ENCODE measurements around the gene ZDHHC14.

DNA sequence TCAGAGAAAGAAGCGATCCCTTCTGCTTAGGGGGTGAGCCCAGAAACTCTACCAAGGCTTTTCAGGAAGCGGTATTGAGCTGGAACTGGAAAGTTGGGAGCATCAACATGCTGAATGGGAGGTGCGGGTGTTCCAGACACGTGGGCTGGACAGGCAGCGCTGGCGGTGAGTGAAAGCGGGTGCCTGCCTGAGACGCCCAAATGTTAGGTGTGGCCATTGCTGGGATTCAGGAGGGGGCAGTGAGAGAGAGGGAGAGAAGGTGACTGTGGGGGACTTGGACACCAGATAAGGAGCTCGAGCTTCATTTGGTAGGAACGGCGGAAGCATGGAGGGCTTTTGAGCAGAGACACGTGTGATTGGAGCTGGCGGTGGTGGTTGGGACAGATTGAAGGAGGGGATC lies 157.7 kb downstream of the ZDHHC14 start:
- TF ChIP-seq, protein P1, sequence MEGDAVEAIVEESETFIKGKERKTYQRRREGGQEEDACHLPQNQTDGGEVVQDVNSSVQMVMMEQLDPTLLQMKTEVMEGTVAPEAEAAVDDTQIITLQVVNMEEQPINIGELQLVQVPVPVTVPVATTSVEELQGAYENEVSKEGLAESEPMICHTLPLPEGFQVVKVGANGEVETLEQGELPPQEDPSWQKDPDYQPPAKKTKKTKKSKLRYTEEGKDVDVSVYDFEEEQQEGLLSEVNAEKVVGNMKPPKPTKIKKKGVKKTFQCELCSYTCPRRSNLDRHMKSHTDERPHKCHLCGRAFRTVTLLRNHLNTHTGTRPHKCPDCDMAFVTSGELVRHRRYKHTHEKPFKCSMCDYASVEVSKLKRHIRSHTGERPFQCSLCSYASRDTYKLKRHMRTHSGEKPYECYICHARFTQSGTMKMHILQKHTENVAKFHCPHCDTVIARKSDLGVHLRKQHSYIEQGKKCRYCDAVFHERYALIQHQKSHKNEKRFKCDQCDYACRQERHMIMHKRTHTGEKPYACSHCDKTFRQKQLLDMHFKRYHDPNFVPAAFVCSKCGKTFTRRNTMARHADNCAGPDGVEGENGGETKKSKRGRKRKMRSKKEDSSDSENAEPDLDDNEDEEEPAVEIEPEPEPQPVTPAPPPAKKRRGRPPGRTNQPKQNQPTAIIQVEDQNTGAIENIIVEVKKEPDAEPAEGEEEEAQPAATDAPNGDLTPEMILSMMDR (IDR thresholded peaks at IDR 0.05; ENCODE audit: low read length), result no peak
- TF ChIP-seq EZH2 (optimal IDR thresholded peaks at IDR 0.05; ENCODE audit: low read depth, low read length), result no peak
- TF ChIP-seq EZH2phosphoT487 (IDR thresholded peaks at IDR 0.05; ENCODE audit: low read length), result no peak
